GM19035 (cell line): Measurements from ENCODE around the gene POM121.
A peak's percentile ranks its signal among the peaks of the same experiment; 100 is the strongest.
"Not testable (repeated sequence)": the region's sequence is repeated elsewhere in the genome, so short reads cannot be mapped to it uniquely, and the experiment has no call there.

ENCODE experiments used
- ATAC-seq: cut with Tn5 transposase; IDR thresholded peaks from one replicate; pipeline ENCODE4 v1.9.1; 2021; ENCODE audit not compliant: unreplicated experiment

The POM121 gene

GRCh38 chr7:72949276-72949675, 24.4 kb downstream of the POM121 start:
- not testable (repeated sequence) for ATAC-seq

GRCh38 chr7:72949686-72950085, 24.8 kb downstream of the POM121 start:
- ATAC-seq = not testable (repeated sequence)

- ATAC-seq = not testable (repeated sequence)
Measured at GRCh38 chr7:72950432-72950831, 25.5 kb downstream of the POM121 start.

- ATAC-seq = peak; percentile 59
Measured at GRCh38 chr7:72953901-72954562, 29.1 kb downstream of the POM121 start.

GRCh38 chr7:72954563-72955198, 29.8 kb downstream of the POM121 start:
- ATAC-seq = peak; percentile 92

GRCh38 chr7:72960029-72960428, 35.1 kb downstream of the POM121 start:
- not testable (repeated sequence) for ATAC-seq

- ATAC-seq = not testable (repeated sequence)
Measured at GRCh38 chr7:72960626-72961345, 35.9 kb downstream of the POM121 start.

GRCh38 chr7:72961346-72961650, 36.4 kb downstream of the POM121 start:
- not testable (repeated sequence) for ATAC-seq

- not testable (repeated sequence) for ATAC-seq
Measured at GRCh38 chr7:72963056-72963455, 38.2 kb downstream of the POM121 start.

- not testable (repeated sequence) for ATAC-seq
Measured at GRCh38 chr7:72965186-72965975, 40.5 kb downstream of the POM121 start.

- ATAC-seq = not testable (repeated sequence)
Measured at GRCh38 chr7:72966892-72967291, 42.0 kb downstream of the POM121 start.

GRCh38 chr7:72968980-72969516, 44.2 kb downstream of the POM121 start, which contains the start of gene TRIM74:
TSS of gene TRIM74 (minus strand) at chr7:72969466. CDS start at chr7:72966157, 3,309 bp downstream.
- not testable (repeated sequence) for ATAC-seq

- not testable (repeated sequence) for ATAC-seq
Measured at GRCh38 chr7:72969688-72970087, 44.8 kb downstream of the POM121 start.

- not testable (repeated sequence) for ATAC-seq
Measured at GRCh38 chr7:72971505-72971904, 46.6 kb downstream of the POM121 start.

- ATAC-seq = not testable (repeated sequence)
Measured at GRCh38 chr7:72974781-72975180, 49.9 kb downstream of the POM121 start.

- not testable (repeated sequence) for ATAC-seq
Measured at GRCh38 chr7:72975656-72976286, 50.9 kb downstream of the POM121 start.

GRCh38 chr7:72976434-72976833, 51.5 kb downstream of the POM121 start:
- not testable (repeated sequence) for ATAC-seq

GRCh38 chr7:72980382-72980781, 55.5 kb downstream of the POM121 start:
- not testable (repeated sequence) for ATAC-seq

- not testable (repeated sequence) for ATAC-seq
Measured at GRCh38 chr7:72982084-72982483, 57.2 kb downstream of the POM121 start.
